Activated T-cell treated with anti-CD3 and anti-CD28 coated beads, Interleukin-2, amount 50 U/mL, for 1 hour (primary cell): ENCODE results near the gene PLA2G2A.
"Not testable (repeated sequence)": the region's sequence is repeated elsewhere in the genome, so short reads cannot be mapped to it uniquely, and the experiment has no call there.

Experiments
- DNase-seq: peaks from one replicate; pipeline ENCODE4 v3.0.0-alpha.2; 2020

The PLA2G2A gene

DNA sequence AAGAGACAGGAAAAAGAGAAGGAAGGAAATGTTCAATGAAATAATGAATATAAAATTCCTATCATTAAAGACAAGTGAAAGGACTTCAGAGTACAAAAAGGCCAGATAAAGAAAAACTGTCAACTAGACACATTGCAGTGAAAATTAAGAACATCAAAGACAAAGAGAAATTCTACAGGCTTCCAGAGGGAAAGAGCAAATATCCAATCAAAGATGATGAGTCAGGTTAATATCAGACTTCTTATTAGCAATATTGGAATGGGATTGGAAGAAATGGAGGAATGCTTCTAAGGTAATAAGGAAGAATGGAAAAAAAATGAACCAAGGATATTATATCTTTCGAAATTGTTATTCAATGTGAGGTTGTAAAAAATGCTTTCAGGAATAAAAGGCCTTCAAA is 7.8 kb downstream of the PLA2G2A start:
- no peak for DNase-seq

DNA sequence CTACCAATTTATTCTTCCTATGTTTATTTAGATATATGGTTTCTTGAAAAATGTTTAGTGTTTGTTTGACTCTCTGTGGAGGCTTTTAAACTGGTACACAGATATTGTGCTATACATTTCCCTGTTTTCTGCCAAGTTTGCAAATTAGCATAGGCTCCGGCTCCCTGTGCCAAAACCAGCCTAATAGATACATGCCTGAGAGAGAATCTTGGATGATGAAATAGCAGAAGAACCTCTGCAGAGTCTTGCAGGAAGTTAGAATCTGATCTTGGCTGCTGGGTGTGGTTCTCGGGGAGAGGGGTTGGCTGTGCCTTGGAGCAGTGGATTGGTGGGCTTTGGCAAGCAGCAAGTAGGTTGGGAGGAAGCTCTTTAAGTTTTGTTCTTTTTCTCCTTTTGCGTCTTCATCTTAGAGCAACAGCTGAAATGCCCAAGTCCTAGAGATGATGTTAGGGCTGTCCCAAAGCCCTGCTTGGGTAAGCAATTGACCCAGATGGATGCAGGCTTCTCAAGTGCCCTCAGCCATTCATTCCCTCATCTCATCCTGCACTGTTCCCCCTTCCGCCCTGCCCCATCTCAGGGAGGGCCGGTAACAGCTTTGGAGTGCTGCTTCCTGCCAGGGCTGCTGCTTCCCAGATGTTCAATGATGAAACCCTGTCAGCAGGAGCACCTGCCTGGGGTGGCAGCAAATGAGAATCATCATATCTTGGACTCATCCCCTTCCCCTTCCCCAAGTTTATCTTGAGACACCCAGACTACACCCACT is 9.3 kb downstream of the PLA2G2A start:
- DNase-seq, result no peak

DNA sequence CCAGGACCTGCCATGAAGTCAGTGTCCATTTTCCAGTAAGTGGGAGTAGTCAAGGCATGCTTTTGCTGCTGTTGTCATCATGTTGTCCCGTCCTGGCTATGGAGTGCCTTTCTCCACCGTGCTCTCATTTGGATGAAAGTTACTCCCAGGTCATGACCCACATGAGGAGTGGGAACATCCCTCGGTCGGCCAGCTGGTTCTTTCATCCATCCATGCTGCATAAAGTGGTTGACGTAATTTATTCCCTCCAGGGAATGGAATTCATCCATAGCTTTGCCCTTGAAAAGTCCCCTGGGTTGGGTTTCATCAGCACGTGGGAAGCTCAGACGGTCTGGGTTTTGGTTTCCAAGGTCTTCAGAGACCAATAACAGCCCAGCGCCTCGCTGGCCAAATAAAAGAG is 11.6 kb downstream of the PLA2G2A start:
- no peak for DNase-seq

DNA sequence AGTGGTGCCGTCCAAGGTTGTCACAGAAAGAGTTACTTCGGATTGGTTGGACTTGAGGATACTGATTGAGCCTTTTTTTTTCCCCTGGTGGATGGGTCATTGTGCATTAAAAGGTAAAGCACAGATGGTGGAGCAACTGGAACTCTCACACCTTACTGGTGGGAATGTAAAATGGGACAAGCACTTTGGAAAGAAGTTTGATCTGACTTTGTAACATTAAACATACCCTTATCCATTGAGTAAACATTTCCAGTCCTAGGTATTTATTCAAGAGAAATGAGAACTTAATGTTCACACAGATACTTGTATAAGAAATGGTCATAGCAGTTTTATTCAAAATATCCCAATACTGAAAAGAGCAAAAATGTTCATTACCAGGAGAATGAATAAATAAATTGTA is 14.9 kb downstream of the PLA2G2A start:
- DNase-seq, result no peak

DNA sequence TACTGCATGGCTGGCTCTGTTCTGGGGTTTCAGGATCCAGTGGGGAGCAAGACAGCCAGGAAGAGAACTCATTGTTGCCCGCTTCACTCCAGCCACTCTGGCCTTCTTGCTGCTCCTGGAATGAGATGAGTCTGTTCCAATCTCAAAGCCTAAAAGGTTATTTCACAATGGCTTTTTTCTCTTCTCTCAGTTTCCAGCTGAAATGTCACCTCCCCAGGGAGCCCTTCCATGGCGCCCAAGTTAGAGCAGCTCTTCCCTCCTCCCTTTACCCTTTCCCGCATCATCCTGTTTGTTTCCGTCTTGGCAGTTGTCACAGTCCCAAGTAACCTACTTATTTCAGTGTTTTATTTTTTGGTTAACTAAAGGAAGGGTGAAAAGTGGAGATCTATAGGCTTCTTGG is 15.8 kb downstream of the PLA2G2A start:
- no peak for DNase-seq

DNA sequence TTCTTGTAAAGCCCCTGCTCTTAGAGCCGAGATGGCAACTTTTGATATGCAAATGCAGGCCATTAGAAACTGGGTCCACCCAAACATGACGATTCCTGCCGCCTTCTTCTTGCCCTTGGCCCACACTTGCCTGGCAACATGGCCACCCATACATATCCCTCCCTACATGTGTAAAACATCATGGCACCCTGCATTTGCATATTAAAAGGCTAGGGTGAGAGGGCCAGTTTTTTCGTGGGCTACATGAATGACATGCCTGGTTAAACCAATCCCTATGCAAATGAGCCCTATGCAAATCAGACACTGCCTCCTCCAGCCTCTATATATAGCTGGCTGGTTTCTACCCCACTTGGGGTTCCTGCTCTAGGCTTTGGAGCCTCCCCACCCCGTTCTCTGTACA is 18.8 kb downstream of the PLA2G2A start:
- DNase-seq, result no peak

DNA sequence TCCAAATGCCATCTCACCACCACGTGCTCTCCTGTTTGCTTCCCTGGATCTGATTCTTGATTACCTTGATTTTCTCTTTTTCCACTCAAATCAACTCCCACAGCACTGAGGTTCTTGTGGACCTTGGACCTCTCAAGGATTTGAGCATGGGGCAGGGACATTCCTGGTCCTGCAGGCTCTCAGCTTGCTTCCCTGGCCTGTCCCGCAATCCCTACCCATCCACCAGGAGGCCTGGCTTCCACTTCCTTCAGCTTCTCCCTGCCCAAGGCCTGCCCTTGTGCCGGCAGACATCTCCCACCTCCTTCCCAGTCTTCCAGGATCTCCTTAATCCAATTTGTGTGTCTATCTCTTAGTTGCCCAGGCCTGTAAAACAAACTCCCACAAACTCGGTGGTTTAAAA is 21.6 kb downstream of the PLA2G2A start:
- no peak for DNase-seq

DNA sequence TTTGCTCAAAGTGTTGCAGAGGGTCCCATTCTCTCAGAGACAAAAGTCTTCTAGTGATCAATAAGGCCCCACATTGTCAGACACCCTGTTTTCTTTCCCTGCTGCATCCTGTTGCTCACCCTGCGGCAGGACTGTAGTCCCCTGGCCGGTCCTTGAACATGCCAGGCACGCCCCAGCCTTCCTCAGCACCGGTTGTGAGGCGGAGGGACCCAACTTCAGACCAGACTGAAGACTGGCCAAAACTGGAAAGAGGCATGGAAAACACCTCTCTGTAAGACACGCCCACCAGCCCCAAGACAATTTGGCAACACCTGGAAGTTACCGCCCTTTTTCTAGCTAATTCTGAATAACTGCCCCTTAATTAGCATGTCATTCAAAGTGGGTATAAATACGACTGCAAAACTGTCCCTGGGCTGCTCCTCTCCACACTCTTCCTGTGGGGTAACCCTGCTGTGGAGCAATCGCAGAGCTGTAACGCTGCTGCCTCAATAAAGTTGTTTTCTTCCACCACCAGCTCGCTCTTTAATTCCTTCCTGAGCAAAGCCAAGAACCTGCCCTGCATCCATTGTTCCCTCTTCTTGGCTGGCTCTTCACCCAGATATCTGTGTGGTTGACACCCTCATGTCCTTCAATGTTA is 23.8 kb downstream of the PLA2G2A start:
- DNase-seq, result no peak

DNA sequence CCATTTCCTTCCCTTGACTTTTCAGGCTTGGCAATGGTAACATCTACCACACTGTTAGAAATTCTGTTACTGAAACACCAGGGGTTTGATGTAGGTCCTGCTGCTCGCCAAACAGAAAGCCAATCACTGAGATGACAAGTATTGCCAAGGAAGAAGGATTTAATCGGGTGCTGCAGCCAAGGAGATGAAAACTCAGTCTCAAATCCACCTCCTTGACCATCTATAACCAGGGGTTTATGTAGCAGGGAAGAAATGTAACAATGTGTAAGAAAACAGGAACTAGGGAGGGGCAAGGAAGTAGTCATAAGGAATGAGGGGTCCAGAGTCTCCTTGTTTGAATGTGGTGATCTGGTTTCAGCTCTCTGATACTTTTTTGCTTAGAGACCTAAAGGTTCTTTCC is 25.4 kb downstream of the PLA2G2A start:
- DNase-seq, result no peak

DNA sequence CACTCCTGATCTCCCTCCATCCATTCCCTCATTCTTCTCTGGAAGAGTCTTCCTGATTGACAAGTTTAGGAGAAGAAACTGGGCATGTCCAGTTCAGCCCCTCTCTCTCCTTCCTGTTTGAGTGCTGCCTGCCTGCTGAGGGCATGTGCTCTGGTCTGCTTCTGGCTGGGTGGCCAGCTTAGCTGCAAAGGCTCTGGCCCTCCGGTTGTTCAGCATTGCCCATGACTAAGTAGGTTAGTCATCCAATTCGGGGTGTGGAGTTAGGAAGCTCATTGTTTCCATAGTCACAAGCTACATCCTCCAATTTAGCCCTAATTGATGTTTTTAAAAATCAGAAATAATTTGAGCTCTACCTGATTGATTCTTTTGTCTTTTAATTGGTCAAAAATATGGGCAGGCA is 30.4 kb downstream of the PLA2G2A start:
- no peak for DNase-seq

DNA sequence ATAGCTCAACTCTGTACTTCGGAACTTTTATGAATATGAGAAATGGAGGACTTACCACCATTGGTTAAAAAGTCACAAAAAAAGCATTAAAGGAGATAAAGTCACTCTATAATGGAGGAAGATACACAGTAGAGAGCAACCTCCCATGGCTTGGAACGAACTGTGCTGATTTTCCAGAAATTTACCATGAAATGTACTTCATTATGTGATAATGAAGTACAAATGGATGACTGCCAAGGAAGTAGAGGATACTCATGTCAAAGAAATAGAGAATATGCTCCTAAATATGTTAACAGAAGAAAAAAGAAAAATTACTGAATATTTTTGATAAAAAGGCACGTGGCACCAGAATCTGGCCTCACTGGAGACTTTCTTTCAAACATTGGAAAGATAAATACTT is 32.4 kb downstream of the PLA2G2A start:
- DNase-seq, result no peak

DNA sequence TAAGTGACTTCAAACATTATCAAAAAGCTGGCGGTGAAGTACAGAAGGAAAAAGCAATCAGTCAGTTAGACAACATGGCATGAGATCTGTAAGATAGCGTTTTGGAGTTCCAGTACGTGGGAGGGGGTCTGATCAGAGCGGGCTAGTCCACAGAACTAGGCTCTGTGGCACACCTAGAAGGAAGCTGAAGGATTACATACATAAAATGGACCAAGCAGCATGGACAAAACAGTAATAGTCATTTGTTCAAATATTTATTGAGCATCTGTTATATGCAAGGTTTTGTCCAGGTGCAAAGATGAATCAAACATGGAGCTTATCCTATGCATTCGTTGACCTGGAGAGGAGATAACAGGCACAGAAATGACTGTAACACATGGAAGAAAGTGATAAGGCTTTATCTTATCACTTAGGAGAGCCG is 33.1 kb downstream of the PLA2G2A start:
- no peak for DNase-seq

DNA sequence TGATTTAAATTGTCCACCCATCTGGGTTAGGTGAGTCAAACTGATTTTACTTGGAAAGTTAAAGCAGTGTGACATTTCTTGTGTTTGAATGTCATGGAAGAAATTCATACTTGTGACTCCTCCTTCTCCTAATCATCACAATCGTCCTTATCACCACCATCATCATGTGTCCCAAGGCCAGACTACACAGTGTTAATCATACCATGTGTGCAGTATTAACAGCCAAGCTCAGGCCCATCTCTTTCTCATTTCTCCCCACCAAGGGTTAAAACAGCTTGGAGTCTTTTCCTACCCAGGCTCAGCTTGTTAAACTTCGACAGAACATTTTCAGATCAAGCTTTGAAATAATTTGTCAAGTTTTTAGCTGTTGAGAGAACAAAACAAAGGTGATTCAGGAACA is 33.5 kb downstream of the PLA2G2A start:
- DNase-seq, result no peak

DNA sequence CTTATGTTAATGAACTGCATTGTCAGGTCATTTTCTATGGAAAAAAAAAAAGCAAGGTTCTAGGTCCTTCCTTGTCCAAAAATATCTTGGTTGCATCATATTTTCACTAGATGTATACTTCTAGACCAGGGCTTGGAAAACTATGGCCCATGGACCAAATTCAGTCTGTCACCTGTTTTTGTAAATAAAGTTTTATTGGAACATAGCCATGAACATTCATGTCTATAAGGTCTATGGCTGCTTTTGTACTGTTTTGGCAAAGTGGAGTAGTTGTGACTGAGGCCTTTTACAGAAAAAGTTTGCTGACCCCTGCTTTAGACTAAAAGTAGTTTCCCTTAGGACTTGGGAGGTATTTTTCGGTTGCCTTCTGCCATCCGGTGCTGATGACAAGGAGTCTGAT is 36.8 kb downstream of the PLA2G2A start:
- no peak for DNase-seq

DNA sequence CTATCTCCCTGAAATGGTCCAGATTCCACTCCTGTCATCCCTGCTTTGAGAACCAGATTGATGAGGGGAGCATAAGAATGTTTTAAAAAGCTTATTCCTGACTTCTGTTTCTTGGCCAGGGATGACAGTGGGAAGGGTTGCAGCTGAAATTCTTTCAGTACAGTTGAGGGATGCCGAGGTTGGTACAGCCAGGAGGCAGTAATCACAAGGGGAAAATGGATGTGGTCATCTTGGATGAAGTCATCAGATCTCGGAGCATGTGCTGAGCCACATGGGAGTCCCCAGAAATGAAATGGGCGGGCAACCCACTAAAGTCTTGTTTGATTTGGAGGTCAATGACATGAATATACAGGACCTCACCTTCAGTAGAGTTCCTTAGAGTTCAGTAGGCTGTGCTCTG is 37.3 kb downstream of the PLA2G2A start:
- no peak for DNase-seq

DNA sequence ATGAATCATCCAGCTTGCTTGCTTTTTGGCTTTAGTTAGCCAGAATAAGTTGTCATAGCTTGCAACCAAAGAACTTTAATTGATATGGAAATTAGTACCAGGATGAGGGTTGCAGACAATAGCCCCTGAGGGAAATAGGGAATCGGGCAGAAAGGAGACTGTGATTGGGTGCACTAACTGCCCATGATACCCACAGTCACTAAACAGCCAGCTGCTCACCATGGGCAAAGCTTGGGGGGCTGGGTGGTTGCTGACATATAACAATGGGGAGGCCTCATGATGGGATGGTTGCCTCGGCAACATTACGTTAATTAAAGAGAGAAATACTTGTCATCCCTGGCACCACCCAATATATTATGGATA is 38.2 kb downstream of the PLA2G2A start:
- no peak for DNase-seq

DNA sequence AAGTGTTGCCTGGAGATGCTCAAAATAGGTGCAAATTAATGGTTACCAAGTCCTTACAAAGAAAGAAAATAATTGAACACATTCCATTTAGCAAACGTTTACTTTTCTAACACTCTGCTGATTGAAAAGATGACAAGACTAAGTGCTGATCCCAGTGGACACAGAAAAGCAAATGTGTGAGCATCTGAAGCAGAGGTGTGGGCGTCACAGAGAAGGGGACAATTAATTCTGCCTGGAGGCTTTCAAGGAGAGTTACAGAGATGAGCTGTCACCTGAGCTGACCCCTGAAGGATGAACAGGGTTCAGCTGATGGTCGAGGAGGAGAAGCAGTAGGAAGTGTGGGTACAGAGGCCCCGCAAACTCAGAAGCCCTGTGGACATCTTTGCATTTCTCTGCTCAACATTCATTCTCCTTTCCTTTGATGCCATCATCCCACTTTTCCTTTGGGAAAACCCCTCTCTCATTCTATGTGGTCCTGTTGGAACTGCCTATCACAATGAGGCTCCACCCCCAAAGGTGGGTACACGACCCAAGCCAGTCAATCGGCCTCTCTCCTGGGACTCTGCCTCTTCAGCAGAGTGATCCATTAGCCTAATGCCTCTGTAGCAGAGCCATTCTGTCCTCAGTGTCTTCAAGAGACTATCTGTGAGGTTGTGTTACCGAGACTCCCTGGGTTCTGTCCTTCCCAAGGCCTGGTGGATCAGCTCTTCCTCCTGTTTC is 38.8 kb downstream of the PLA2G2A start:
- no peak for DNase-seq

DNA sequence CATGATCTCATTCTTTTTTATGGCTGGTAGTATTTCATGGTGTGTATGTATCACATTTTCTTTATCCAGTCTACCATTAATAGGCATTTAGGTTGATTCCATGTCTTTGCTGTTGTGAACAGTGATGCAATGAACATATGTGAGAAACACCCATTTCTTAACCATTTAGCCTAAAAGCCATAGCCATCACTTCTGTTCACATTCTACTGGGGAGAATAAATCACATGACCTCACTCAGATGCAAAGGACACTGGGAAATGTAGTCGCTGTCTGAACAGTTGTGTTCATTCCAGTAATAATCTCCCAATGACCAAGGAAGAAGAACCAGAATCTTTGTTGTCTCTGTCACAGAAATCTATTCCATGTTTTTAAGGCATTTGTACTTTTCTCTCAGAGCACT is 40.9 kb downstream of the PLA2G2A start:
- no peak for DNase-seq

DNA sequence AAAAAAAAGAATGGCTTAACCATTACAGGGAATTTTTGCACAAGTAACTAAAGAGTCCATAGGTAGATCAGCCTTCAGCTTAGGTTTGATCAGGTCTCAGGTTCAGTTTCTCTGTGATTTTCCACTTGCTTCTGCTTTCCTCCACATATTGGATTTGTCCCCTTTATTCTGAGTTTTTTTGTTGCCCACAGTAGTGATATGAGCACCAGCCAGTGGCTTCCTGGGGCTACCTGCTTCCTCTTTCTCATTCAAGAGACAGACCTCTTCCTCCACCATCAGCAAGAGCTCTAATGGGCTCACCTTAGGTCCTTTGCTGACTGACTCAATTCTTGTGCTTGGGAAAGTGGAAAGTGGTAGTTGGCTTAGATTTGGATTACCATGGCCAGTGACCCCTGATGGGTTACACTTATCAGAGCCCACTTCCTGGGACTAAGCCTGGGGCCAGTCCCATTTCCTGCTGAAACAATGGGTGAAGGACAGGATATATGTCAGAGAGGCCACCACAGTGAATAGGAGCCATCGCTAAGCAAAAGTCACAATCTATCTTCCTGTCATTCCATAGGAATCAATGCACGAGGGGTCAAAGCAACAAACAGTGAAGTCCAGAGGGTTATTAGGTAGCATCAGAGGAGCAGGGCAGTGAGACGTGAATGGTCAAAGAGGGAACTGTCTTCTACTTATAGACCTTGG is 43.2 kb downstream of the PLA2G2A start:
- DNase-seq, result no peak

DNA sequence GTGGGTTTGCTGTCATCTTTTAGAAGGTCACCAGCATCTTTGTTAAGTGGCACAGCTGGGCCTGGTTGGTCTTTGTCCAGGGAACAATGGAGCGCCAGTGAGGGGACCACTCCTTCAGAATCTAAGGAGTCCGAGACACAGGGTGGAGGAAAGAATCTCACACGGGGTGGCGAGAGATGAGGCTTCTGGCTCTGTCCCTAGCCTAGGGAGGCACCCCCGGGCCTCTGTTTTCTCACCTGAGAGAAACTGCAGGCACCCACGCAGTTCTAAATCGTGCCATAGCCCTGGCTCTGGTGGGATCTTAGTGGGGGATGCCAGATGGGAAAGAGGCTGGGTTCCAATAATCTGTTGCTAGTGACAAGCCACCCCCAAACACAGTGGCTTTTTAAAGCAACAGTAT is 45.1 kb downstream of the PLA2G2A start:
- no peak for DNase-seq

DNA sequence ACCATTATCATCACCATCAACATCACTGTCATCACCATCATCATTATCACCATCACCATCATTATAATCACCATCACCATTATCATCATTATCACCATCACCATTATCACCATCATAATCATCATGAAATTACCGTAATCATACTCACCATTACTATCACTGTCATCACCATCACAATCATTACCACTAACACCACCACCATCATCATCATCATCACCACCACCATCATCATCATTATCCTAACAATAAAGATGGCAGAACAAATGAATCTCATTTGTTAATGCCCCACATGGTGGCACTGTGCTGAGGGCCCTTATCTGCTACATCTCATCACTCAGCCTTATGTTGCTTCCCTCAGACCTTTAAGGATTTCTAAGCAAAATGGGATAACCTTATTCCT is 46.6 kb downstream of the PLA2G2A start:
- DNase-seq, result no peak

DNA sequence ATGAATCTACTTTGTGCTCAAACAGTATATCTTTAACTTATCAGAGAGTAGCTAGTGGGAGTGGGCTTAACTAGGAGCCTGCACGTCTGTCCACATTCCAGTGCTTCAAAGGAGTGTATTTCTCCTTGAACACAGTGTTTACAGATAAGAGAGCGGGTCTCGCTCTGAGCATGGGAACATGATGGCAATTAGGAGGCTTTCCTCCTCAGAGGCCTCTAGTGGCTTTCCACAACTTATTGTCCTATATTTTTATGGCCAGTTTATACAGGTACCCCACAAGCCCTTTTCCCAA is 52.3 kb downstream of the PLA2G2A start:
- DNase-seq, result not testable (repeated sequence)

DNA sequence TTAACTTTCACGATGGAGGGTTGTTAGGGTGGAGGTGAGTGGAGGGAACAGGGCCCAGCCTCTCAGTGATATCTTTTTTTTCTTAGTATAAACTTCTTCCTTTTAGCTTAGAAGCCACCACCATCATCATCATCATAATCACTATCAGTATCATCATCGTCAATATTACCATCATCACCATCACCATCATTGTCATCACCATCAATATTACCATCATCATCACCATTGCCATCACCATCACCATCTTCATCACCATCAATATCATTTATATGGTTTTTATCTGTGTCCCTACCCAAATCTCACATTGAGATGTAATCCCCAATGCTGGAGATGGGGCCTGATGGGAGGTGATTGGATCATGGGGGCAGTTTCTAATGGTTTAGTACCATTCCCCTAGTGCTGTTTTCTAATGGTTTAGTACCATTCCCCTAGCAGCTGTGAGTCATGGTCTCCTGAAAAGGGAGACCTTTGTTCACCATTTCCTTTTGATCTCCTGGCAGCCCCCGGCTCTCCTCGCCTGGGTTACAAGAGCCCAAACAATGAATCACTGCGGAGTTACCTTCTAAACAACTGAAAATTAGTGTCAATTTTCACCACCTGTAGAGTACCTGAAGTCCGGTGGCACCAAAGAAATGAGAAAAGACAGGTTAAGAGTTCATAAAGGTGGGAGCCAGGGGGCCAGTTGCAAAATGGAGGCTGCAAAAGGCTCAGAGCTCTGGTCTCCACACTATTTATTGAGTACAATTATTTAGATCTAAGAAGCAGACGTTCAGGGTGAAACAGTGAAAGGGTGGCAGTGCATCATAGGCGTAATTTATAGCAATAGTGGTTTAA is 52.9 kb downstream of the PLA2G2A start:
- DNase-seq, result no peak
